Kidney (tissue), 14 donors: ENCODE results near the gene SDF2. TPM values are rescaled to one million over a fixed set of nuclear protein-coding genes. Genes with fewer than 3 reads are reported as not detected.

Source experiments
- DNase-seq, 5 donors: peaks; one replicate each; pipeline ENCODE4 v3.0.0-alpha.2; 2013 to 2020
- FAIRE-seq: peaks from 2 replicates; lab custom pipeline; 2012; peaks lifted over from hg19 to GRCh38; lab: Jason Lieb, UNC
- H3K27ac ChIP-seq, 2 donors: one replicate each; pipeline ENCODE4 v1.7.0; 2013; ENCODE audit warnings: low read depth in 2 of 2, low read length in 2 of 2, inconsistent platforms in 1 of 2
- H3K27me3 ChIP-seq: one replicate; pipeline ENCODE4 v1.7.1; 2013; ENCODE audit warnings: low read length, inconsistent platforms; ENCODE audit not compliant: control insufficient read depth, insufficient read depth
- H3K36me3 ChIP-seq, 3 donors: one replicate each; pipeline versions ENCODE4 v1.7.0 to v1.7.1; 2013; ENCODE audit warnings: low read length in 3 of 3, control low read depth in 1 of 3, inconsistent platforms in 1 of 3; ENCODE audit not compliant: insufficient read depth in 3 of 3, control insufficient read depth in 2 of 3
- H3K4me1 ChIP-seq, 3 donors: one replicate each; pipeline versions ENCODE4 v1.7.0 to v1.7.1; 2013; ENCODE audit warnings: low read length in 3 of 3, inconsistent platforms in 1 of 3, low read depth in 1 of 3; ENCODE audit not compliant: control insufficient read depth in 2 of 3, insufficient read depth in 2 of 3
- H3K4me3 ChIP-seq, 3 donors: one replicate each; pipeline versions ENCODE4 v1.7.0 to v1.8.1; 2013; ENCODE audit warnings: low read length in 3 of 3, control low read depth in 1 of 3, inconsistent platforms in 1 of 3
- H3K9ac ChIP-seq, 3 donors: one replicate each; pipeline versions ENCODE4 v1.7.0 to v1.7.1; 2013; ENCODE audit warnings: low read length in 3 of 3, control low read depth in 1 of 3, inconsistent platforms in 1 of 3
- H3K9me3 ChIP-seq, 3 donors: one replicate each; pipeline versions ENCODE4 v1.7.0 to v1.7.1; 2013; ENCODE audit warnings: low read length in 3 of 3, control low read depth in 1 of 3, inconsistent platforms in 1 of 3; ENCODE audit not compliant: control insufficient read depth in 2 of 3, insufficient read depth in 1 of 3
- intact Hi-C: fragments of 100-400 bp; cut with DNase I; formaldehyde crosslinking; loops from one replicate; pipeline ENCODE4 v1.11.1; 2022
- polyA plus RNA-seq: library from polyadenylated mRNA; stranded (reverse); fragments of 350-450 nt; fragmentation: Illumina TruSeq; extraction: RNeasy Lipid Tissue Mini Kit (QIAGEN cat#74804); gene quantifications from one replicate; pipeline ENCODE4 v1.2.3, GENCODE V29; 2014; ENCODE audit warnings: low read depth, low replicate concordance; ENCODE audit not compliant: insufficient read depth
- total RNA-seq: library from RNA; stranded (reverse); fragmentation: NEBNext Ultra II Directional; extraction: Animal tissue kit (Norgen Biotek cat#: 25700); gene quantifications from one replicate; pipeline ENCODE4 v1.2.1, GENCODE V29; 2021
- TF ChIP-seq, protein P1 (sequence below): IDR thresholded peaks from 3 replicates; pipeline ENCODE4 v1.5.1; 2012; ENCODE audit warnings: mild to moderate bottlenecking, moderate library complexity, borderline replicate concordance; ENCODE audit not compliant: insufficient read depth; ENCODE audit errors: extremely low read depth
- donor health status: control.
- donor health status: control.
- donor health status: control.
- donor health status: control.
- donor health status: control.
- donor health status: DM: yes; HTN: yes; CAD: no.
- donor health status: Normal renal cell carcinoma (clear cell type).

SDF2 gene
- total and polyA plus RNA-seq, 2 donors from 2014 or later, result 54.3 to 101 TPM

DNA sequence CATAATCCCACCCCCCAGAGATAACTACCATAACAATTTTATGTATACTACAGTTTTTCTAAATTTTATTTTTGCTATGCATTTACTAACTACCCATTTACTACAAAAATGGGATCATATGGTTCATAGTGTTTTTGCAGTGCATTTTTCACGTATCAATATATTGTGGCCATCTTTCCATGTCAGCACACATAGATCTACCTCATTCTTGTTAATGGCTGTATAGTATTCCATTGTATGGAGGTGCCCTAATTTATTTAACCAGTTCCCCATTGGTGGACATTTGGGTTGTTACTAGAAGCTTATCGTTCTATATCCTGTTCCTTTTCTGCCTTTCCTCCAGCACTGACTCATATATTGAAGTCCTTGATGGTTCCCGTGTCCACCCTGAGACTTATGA, 27.3 kb upstream of the SDF2 start:
- TF ChIP-seq, protein P1, sequence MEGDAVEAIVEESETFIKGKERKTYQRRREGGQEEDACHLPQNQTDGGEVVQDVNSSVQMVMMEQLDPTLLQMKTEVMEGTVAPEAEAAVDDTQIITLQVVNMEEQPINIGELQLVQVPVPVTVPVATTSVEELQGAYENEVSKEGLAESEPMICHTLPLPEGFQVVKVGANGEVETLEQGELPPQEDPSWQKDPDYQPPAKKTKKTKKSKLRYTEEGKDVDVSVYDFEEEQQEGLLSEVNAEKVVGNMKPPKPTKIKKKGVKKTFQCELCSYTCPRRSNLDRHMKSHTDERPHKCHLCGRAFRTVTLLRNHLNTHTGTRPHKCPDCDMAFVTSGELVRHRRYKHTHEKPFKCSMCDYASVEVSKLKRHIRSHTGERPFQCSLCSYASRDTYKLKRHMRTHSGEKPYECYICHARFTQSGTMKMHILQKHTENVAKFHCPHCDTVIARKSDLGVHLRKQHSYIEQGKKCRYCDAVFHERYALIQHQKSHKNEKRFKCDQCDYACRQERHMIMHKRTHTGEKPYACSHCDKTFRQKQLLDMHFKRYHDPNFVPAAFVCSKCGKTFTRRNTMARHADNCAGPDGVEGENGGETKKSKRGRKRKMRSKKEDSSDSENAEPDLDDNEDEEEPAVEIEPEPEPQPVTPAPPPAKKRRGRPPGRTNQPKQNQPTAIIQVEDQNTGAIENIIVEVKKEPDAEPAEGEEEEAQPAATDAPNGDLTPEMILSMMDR, result no peak
- H3K9me3 ChIP-seq, result no peaks in the 10 kb centered on the region
- intact Hi-C loops, result no loop called here
- H3K27ac ChIP-seq, result no peak overlapping the region
- DNase-seq, result no peak
- no peaks in the 10 kb centered on the region for H3K27me3 ChIP-seq
- H3K4me3 ChIP-seq, result no peak overlapping the region
- H3K36me3 ChIP-seq, result peaks cover 21 to 73% (median 60%) of the 10 kb centered on the region in 3 donors
- no peaks in the 10 kb centered on the region for H3K4me1 ChIP-seq
- H3K9ac ChIP-seq, result no peak overlapping the region
- FAIRE-seq, result no peak

DNA sequence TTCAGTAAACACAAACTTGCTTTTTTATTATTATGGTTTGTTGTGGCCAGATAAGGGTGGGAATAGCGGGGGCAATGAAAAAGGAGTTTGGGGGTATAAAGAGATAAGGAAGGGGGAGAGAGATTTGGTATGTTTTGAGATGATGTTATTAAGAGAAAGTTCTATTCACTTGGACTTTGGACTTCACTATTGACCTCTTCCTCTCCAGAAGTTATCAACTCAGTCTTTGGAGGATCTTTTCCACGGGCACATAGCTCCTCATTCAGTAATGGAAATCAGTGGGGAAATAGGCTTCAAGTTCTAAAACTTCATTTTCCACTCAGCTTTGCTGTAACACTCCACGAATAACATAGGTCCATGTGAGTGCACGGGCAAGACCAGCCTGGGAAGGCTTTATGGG, 26.8 kb upstream of the SDF2 start:
- no peaks in the 10 kb centered on the region for H3K4me1 ChIP-seq
- no peaks in the 10 kb centered on the region for H3K9me3 ChIP-seq
- no peak overlapping the region for H3K4me3 ChIP-seq
- no peak overlapping the region for H3K9ac ChIP-seq
- H3K27ac ChIP-seq, result no peak overlapping the region
- no peak for DNase-seq
- no peaks in the 10 kb centered on the region for H3K27me3 ChIP-seq
- intact Hi-C loops, result no loop called here
- peaks cover 21 to 69% (median 55%) of the 10 kb centered on the region in 3 donors for H3K36me3 ChIP-seq
- TF ChIP-seq, protein P1, result no peak
- FAIRE-seq, result no peak

DNA sequence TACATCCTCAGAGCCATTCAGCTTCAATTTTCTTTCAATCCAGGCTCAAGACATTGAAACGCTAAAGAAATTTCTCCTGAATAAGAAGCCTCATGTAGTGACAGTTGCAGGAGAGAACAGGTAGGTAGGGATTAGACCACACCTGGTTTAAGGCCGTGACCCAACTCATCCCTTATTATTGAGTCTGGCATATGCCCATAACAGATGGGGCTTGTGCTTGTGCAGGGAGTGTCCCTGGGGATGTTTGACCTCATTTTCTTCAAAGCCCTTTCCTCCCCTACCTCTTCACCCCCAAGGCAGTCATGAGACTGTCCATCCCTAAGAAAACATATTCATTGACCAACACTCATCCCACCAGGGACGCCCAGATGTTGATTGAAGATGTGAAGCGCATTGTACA, 24.6 kb upstream of the SDF2 start:
- H3K4me1 ChIP-seq, result peaks cover 0 to 3% (median 0%) of the 10 kb centered on the region in 3 donors
- H3K27me3 ChIP-seq, result no peaks in the 10 kb centered on the region
- H3K4me3 ChIP-seq, result no peak overlapping the region
- FAIRE-seq (no peak), DNase-seq (peak in 1 of 5 donors; percentile 6)
- TF ChIP-seq, protein P1, result no peak
- intact Hi-C loops, result no loop called here
- peaks cover 21 to 86% (median 66%) of the 10 kb centered on the region in 3 donors for H3K36me3 ChIP-seq
- H3K27ac ChIP-seq, result no peak overlapping the region
- H3K9me3 ChIP-seq, result no peaks in the 10 kb centered on the region
- no peak overlapping the region for H3K9ac ChIP-seq

DNA sequence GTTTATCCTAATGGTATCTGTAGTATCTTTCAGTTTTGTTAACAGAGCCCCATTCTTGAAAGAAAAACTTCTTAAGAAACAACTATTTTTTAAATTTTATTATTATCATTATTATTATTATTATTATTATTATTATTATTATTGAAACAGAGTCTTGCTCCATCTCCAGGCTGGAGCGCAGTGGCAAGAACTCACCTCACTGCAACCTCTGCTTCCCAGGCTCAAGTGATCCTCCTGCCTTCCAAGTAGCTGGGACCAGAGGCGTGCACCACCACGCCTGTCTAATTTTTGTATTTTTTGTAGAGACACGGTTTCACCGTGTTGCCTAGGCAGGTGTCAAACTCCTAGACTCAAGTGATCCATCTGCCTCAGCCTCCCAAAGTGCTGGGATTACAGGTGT, 23.7 kb upstream of the SDF2 start:
- intact Hi-C loops, result no loop called here
- no peak overlapping the region for H3K9ac ChIP-seq
- FAIRE-seq (no peak), DNase-seq (peak in 1 of 5 donors; percentile 21)
- H3K36me3 ChIP-seq, result peaks cover 17 to 86% (median 65%) of the 10 kb centered on the region in 3 donors
- no peak overlapping the region for H3K27ac ChIP-seq
- H3K27me3 ChIP-seq, result no peaks in the 10 kb centered on the region
- H3K4me3 ChIP-seq, result no peak overlapping the region
- peaks cover 0 to 3% (median 0%) of the 10 kb centered on the region in 3 donors for H3K4me1 ChIP-seq
- no peaks in the 10 kb centered on the region for H3K9me3 ChIP-seq
- TF ChIP-seq, protein P1, result no peak
